OCI-LY3 (cell line): ENCODE data around the gene EVA1A.

Experiments
- EZH2phosphoT487 ChIP-seq: fragments of 200-600 bp; shearing (Covaris generic); IDR thresholded peaks from 2 replicates; pipeline ENCODE4 v1.6.1; 2018; ENCODE audit warnings: antibody characterized with exemption, mixed run types, low read depth
- TF ChIP-seq, protein P1 (sequence below): fragments of 200-600, 300-600 bp; sonication (generic); IDR thresholded peaks from 2 replicates; pipeline ENCODE4 v1.5.1; 2014; ENCODE audit warnings: antibody characterized with exemption, low read length, low read depth

- TF ChIP-seq, protein P1, sequence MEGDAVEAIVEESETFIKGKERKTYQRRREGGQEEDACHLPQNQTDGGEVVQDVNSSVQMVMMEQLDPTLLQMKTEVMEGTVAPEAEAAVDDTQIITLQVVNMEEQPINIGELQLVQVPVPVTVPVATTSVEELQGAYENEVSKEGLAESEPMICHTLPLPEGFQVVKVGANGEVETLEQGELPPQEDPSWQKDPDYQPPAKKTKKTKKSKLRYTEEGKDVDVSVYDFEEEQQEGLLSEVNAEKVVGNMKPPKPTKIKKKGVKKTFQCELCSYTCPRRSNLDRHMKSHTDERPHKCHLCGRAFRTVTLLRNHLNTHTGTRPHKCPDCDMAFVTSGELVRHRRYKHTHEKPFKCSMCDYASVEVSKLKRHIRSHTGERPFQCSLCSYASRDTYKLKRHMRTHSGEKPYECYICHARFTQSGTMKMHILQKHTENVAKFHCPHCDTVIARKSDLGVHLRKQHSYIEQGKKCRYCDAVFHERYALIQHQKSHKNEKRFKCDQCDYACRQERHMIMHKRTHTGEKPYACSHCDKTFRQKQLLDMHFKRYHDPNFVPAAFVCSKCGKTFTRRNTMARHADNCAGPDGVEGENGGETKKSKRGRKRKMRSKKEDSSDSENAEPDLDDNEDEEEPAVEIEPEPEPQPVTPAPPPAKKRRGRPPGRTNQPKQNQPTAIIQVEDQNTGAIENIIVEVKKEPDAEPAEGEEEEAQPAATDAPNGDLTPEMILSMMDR = no peak
- TF ChIP-seq EZH2phosphoT487 = no peak
These were observed 75.9 kb downstream of the EVA1A start for GRCh38 chr2:75484840-75485239.
